ENCODE measurements around the gene MAPRE3.
"Not testable (repeated sequence)": the region's sequence is repeated elsewhere in the genome, so short reads cannot be mapped to it uniquely, and the experiment has no call there.

MAPRE3 gene

DNA sequence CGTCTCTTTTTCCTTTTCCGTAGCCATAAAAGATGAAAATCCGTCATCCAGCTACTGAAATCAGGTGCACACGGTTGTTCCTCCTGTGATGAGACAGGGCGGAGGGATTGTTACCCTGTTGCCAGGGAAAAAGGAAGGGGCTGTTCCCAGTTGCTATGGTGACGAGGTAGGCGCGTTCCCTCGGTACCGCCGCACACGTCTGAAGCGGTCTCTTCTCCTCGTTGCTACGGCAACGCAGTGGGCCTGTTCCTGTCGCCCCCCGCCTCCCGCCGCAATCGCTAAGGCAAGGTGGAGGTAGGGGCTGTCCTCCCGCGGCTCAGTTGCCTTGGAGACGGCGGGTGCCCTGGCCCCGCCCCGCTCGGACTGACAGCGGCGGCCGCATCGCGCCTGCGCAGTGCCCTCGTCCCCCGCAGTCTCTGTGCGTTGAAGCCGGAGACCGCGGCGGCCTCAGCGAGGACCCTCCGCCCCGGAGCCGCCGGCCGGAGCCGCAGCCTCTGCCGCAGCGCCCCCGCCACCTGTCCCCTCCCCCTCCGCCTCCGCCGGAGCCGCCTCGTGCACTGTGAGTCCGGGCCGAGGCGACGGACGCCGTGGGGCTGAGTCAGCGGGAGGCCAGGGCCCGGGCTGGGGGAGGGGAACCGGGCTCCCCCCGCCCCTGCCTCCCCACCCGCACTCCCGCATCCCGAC, at the start of gene MAPRE3:
Gene MAPRE3 (plus strand): TSS at position 394 of the 684 bp plus-strand sequence. CDS start 51,582 bp downstream, outside the sequence.
- Histone ChIP-seq H3K27ac (ENCODE audit: low read length) (no peak within 1 kb of the TSS), H3K27me3 (ENCODE audit: control insufficient read depth, insufficient read depth, low read length) (no peaks in the 10 kb centered on the region; the same call in 1 of the 2 replicates), H3K36me3 (ENCODE audit: control insufficient read depth, insufficient read depth, low read length) (no peaks in the 10 kb centered on the region), H3K4me3 (ENCODE audit: low read length) (peak within 1 kb of the TSS; percentile 69), H3K9me3 (ENCODE audit: control insufficient read depth, insufficient read depth, low read length) (no peaks in the 10 kb centered on the region), H3K4me1 (ENCODE audit: control insufficient read depth, insufficient read depth, low read length) (no peaks in the 10 kb centered on the region; the same call in 1 of the 2 replicates)
- peak; percentile 79 for DNase-seq (ENCODE audit: low read depth, low spot score)
- no CpG with 5 or more reads among the region's 69 CpGs for WGBS (ENCODE audit: insufficient coverage, insufficient read length)

DNA sequence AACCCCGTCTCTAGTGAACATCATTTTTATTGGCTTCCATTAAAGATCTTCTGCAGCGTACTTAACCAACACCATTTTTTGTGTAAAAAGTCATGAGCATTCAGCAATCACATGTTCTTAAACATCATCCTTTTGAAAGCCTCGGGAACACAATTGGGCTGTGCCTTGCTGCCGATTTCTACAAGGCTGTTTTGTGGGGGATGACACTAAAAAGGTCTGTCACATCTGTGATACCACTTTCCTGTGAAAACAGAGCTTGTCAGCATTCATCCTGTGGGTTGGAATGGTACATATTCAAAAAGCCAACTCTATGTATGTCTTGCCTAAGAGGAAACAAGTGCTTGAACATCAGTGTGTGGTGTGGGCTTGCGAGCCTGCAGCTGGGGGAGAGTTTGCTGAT, 49.1 kb upstream of the MAPRE3 start:
- no peak overlapping the region for H3K4me3 ChIP-seq (ENCODE audit: low read length)
- no peak overlapping the region for H3K27ac ChIP-seq (ENCODE audit: low read length)
- WGBS (ENCODE audit: insufficient coverage, insufficient read length): no CpG with 5 or more reads among the region's 5 CpGs
- peaks cover 1% of the 10 kb centered on the region for H3K4me1 ChIP-seq (ENCODE audit: control insufficient read depth, insufficient read depth, low read length)
- no peak for DNase-seq (ENCODE audit: low read depth, low spot score)
- no peaks in the 10 kb centered on the region for H3K27me3 ChIP-seq (ENCODE audit: control insufficient read depth, insufficient read depth, low read length)
- H3K36me3 ChIP-seq (ENCODE audit: control insufficient read depth, insufficient read depth, low read length): no peaks in the 10 kb centered on the region
- no peaks in the 10 kb centered on the region for H3K9me3 ChIP-seq (ENCODE audit: control insufficient read depth, insufficient read depth, low read length)

DNA sequence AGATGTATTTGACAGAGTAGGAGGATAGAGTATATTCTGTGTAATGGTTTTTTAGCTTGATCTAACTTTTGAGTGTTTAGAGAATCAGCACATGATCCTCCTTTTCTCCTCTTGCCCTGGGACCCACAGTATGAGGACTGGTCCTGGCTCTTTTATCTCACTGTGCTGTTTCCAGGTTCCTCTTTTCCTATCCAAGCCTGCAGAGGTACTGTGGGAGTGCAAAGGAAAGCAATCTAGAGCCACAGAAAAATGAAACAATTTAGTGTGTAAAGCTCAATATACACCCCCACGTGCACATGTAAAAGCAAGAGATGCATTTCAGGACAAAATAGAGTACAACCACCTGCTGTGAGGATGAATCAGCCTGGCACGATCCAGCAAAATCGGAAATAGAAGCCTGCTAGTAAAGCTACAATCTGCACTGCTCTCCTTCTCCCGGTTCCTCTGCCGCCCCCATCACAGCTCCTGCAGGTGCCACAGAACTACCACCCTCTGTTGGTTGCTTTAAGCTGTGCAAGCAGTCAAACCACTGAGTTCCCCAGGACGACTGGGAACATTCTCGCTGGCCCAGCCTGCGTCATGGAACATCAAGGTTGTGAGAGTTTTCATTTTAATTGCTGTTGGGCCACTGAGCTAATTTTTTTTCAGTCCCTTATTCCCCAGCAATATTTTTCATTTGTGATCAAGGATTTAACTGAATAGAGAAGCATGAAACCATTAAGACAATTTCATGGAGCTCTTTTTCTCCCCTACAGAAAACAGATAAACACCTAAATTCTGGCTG, 47.8 kb upstream of the MAPRE3 start:
- Histone ChIP-seq H3K4me3 (ENCODE audit: low read length) (no peak overlapping the region), H3K4me1 (ENCODE audit: control insufficient read depth, insufficient read depth, low read length) (peaks cover 1% of the 10 kb centered on the region), H3K9me3 (ENCODE audit: control insufficient read depth, insufficient read depth, low read length) (no peaks in the 10 kb centered on the region), H3K36me3 (ENCODE audit: control insufficient read depth, insufficient read depth, low read length) (no peaks in the 10 kb centered on the region), H3K27ac (ENCODE audit: low read length) (no peak overlapping the region), H3K27me3 (ENCODE audit: control insufficient read depth, insufficient read depth, low read length) (no peaks in the 10 kb centered on the region)
- DNase-seq (ENCODE audit: low read depth, low spot score): no peak
- WGBS (ENCODE audit: insufficient coverage, insufficient read length): no CpG with 5 or more reads among the region's 8 CpGs

DNA sequence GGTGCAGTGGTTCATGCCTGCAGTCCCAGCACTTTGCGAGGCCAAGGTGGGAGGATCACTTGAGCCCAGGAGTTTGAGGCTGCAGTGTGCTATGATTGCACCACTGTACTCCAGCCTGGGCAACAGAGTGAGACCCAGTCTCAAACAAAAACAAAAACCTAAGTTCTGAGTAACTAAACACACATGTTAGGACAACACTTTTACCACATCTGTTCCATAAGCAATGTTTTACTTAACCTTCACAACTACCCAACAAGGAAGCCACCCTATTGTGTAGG, 47.3 kb upstream of the MAPRE3 start:
- H3K27me3 ChIP-seq (ENCODE audit: control insufficient read depth, insufficient read depth, low read length); H3K9me3 ChIP-seq (ENCODE audit: control insufficient read depth, insufficient read depth, low read length): not testable (repeated sequence)
- WGBS (ENCODE audit: insufficient coverage, insufficient read length): no CpG with 5 or more reads among the region's 1 CpG

DNA sequence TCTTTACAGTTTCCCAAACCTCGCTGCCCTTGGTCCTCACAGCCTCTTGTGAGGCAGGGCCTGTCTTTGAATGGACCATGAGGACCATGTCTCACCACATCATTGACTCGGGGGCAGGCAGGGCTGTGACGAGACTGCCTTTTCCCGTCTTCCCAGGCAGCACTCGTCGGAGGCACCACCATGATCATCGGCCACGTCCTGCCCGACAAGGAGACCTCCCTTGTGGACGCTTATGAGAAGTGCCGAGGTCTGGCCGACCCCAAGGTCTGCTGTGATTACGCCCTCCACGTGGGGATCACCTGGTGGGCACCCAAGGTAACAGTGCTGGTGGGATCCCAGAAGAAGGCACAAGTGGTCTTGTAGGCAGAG, 45.7 kb upstream of the MAPRE3 start:
- Histone ChIP-seq H3K27ac (ENCODE audit: low read length) (no peak overlapping the region), H3K36me3 (ENCODE audit: control insufficient read depth, insufficient read depth, low read length) (no peaks in the 10 kb centered on the region), H3K9me3 (ENCODE audit: control insufficient read depth, insufficient read depth, low read length) (no peaks in the 10 kb centered on the region), H3K27me3 (ENCODE audit: control insufficient read depth, insufficient read depth, low read length) (no peaks in the 10 kb centered on the region), H3K4me1 (ENCODE audit: control insufficient read depth, insufficient read depth, low read length) (peaks cover 1% of the 10 kb centered on the region), H3K4me3 (ENCODE audit: low read length) (no peak overlapping the region)
- WGBS (ENCODE audit: insufficient coverage, insufficient read length): no CpG with 5 or more reads among the region's 14 CpGs
- no peak for DNase-seq (ENCODE audit: low read depth, low spot score)

More for the DNA sequence above, 47.3 kb upstream of the MAPRE3 start:
- H3K36me3 ChIP-seq (ENCODE audit: control insufficient read depth, insufficient read depth, low read length); H3K27ac ChIP-seq (ENCODE audit: low read length); DNase-seq (ENCODE audit: low read depth, low spot score); H3K4me1 ChIP-seq (ENCODE audit: control insufficient read depth, insufficient read depth, low read length); H3K4me3 ChIP-seq (ENCODE audit: low read length): not testable (repeated sequence)

DNA sequence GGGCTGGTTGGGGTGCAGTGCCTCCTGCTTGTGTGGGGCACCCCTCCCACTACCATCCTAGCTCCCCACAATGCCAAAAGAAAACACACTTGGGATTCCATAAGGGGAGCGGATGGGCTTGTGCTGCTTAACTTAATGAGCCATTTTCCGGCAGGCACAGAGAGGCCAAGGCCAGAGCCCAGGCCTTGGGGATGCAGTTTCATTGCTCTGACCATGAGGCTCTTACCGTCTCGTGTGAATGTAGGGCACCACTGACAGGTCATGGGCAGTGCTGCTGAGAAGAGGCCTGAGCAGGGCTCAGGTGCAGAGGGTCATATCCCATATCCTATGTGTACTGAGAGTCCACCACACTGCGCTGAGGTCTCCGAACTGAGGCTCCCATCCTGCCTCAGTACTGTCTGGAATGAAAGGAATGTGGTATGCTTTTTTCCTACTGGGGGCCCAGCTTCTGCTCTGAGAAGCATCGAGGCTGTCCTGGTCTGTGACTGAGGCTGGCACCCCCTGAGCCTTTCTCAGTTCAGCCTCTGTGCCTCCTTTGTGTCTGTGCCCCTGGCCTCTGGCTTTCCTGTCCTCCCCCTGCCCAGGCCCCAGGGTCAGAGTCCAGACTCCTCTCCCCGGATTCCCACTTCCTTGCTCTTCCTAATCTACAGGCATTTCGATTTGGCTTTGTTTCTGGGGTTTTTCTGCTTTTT, 45.2 kb upstream of the MAPRE3 start:
- Histone ChIP-seq H3K36me3 (ENCODE audit: control insufficient read depth, insufficient read depth, low read length) (no peaks in the 10 kb centered on the region), H3K4me1 (ENCODE audit: control insufficient read depth, insufficient read depth, low read length) (peaks cover 1% of the 10 kb centered on the region), H3K4me3 (ENCODE audit: low read length) (no peak overlapping the region), H3K9me3 (ENCODE audit: control insufficient read depth, insufficient read depth, low read length) (no peaks in the 10 kb centered on the region), H3K27ac (ENCODE audit: low read length) (no peak overlapping the region), H3K27me3 (ENCODE audit: control insufficient read depth, insufficient read depth, low read length) (no peaks in the 10 kb centered on the region)
- DNase-seq (ENCODE audit: low read depth, low spot score): no peak
- no CpG with 5 or more reads among the region's 9 CpGs for WGBS (ENCODE audit: insufficient coverage, insufficient read length)

DNA sequence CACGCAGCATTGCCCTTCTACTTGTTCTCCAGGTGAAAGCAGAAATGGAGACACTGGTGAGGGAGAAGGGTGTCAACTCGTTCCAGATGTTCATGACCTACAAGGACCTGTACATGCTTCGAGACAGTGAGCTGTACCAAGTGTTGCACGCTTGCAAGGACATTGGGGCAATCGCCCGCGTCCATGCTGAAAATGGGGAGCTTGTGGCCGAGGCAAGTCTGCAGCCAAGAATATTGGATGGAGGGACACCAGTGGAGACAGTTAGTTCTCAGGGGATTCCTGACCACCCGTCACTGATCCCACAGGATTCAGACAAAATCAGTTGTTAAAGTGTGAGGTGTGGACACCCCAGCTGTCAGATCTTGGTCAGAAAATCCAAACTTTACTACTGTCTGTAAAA, 43.2 kb upstream of the MAPRE3 start:
- H3K4me1 ChIP-seq (ENCODE audit: control insufficient read depth, insufficient read depth, low read length): peaks cover 1% of the 10 kb centered on the region
- no peak for DNase-seq (ENCODE audit: low read depth, low spot score)
- H3K27ac ChIP-seq (ENCODE audit: low read length): no peak overlapping the region
- no CpG with 5 or more reads among the region's 9 CpGs for WGBS (ENCODE audit: insufficient coverage, insufficient read length)
- no peaks in the 10 kb centered on the region for H3K9me3 ChIP-seq (ENCODE audit: control insufficient read depth, insufficient read depth, low read length)
- H3K27me3 ChIP-seq (ENCODE audit: control insufficient read depth, insufficient read depth, low read length): no peaks in the 10 kb centered on the region
- H3K36me3 ChIP-seq (ENCODE audit: control insufficient read depth, insufficient read depth, low read length): no peaks in the 10 kb centered on the region
- H3K4me3 ChIP-seq (ENCODE audit: low read length): no peak overlapping the region

DNA sequence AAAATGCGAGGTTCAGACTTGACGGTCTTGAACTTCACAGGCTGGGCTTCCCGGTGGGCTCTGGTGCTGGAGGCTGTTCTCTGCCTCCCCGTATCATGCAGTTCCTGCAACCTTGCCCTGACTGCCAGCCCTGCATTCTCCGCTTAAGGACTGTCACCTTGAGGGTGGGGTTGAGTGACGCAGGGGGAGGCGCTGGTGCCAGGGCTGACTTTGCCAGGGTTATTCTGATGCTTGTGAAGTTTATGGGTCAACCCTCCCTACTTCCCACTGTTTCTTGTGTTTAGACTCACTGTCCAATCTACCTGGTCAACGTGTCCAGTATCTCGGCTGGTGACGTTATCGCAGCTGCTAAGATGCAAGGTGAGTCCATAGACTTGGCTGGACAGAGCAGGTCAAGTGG, 37.5 kb upstream of the MAPRE3 start:
- Histone ChIP-seq H3K27ac (ENCODE audit: low read length) (no peak overlapping the region), H3K27me3 (ENCODE audit: control insufficient read depth, insufficient read depth, low read length) (no peaks in the 10 kb centered on the region), H3K36me3 (ENCODE audit: control insufficient read depth, insufficient read depth, low read length) (no peaks in the 10 kb centered on the region), H3K9me3 (ENCODE audit: control insufficient read depth, insufficient read depth, low read length) (no peaks in the 10 kb centered on the region), H3K4me1 (ENCODE audit: control insufficient read depth, insufficient read depth, low read length) (no peaks in the 10 kb centered on the region), H3K4me3 (ENCODE audit: low read length) (no peak overlapping the region)
- no peak for DNase-seq (ENCODE audit: low read depth, low spot score)
- no CpG with 5 or more reads among the region's 11 CpGs for WGBS (ENCODE audit: insufficient coverage, insufficient read length)

DNA sequence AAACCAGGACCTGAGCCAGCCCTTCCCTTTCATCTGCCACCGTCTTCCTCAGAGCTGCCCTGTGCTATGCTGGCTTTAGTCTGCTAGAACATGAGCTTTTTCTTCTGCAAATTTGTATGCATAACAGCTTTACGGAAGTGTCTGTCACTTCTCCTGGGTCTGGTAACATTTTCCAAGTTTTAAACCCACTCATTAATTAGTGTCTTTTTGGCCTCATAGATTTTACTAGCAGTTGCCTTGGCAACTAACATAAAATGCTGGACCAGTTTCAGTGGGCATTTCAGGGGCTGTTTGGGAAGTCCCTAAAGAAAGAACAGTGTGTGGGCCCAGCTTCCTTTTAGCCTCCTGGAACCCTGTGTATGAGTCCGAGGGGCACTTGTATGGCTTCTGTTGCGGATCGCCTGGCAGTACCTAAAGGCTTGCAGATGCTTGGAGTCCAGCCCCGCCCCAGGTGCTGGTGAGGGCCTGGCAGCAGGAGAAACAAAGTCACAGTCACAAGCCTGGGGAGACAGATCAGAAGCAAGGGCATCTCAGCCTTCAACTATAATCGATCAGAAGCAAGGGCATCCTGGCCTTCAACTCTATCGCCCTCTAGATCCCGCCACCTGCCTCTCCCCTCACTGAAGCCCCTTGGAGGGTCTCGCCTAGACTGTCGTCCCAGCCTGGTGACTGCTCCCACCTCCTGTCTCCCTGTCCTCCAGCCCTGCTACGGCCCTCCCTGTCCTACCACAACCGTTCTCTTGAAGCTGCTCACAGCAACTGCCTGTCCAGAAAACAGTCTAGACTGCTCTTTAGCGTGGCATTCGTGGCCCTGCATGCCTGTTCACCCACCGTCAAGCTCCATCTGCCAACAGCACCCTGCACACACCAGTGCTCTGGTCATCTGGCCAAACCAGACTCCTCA, 36.8 kb upstream of the MAPRE3 start:
- Histone ChIP-seq H3K36me3 (ENCODE audit: control insufficient read depth, insufficient read depth, low read length) (no peaks in the 10 kb centered on the region), H3K27ac (ENCODE audit: low read length) (no peak overlapping the region), H3K4me3 (ENCODE audit: low read length) (no peak overlapping the region), H3K9me3 (ENCODE audit: control insufficient read depth, insufficient read depth, low read length) (no peaks in the 10 kb centered on the region), H3K27me3 (ENCODE audit: control insufficient read depth, insufficient read depth, low read length) (no peaks in the 10 kb centered on the region), H3K4me1 (ENCODE audit: control insufficient read depth, insufficient read depth, low read length) (no peaks in the 10 kb centered on the region; the same call in 1 of the 2 replicates)
- no peak for DNase-seq (ENCODE audit: low read depth, low spot score)
- no CpG with 5 or more reads among the region's 16 CpGs for WGBS (ENCODE audit: insufficient coverage, insufficient read length)

DNA sequence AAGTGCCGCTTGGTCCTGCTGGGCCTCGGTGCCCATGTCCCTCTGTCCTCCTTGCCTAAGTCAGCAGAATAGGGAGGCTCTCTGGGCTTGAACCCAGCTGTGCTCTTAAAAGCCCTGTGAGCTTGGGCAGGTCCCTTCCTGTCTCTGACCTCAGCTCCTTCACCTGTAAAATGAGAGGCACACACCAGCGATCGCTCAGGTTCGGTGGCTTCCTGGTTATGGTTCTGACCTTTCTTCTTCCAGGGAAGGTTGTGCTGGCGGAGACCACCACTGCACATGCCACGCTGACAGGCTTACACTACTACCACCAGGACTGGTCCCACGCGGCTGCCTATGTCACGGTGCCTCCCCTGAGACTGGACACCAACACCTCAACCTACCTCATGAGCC, 36.1 kb upstream of the MAPRE3 start:
- no peaks in the 10 kb centered on the region for H3K27me3 ChIP-seq (ENCODE audit: control insufficient read depth, insufficient read depth, low read length)
- no peak for DNase-seq (ENCODE audit: low read depth, low spot score)
- WGBS (ENCODE audit: insufficient coverage, insufficient read length): no CpG with 5 or more reads among the region's 10 CpGs
- H3K9me3 ChIP-seq (ENCODE audit: control insufficient read depth, insufficient read depth, low read length): no peaks in the 10 kb centered on the region
- peaks cover 2% of the 10 kb centered on the region; the same call in 1 of the 2 replicates for H3K4me1 ChIP-seq (ENCODE audit: control insufficient read depth, insufficient read depth, low read length)
- no peak overlapping the region for H3K4me3 ChIP-seq (ENCODE audit: low read length)
- no peaks in the 10 kb centered on the region for H3K36me3 ChIP-seq (ENCODE audit: control insufficient read depth, insufficient read depth, low read length)
- no peak overlapping the region for H3K27ac ChIP-seq (ENCODE audit: low read length)

Data from iPS DF 6.9 (cell line).